ENCODE data around the gene TRAF3IP3. TPM values are rescaled to one million over a fixed set of nuclear protein-coding genes. Genes with fewer than 3 reads are reported as not detected.

Gene TRAF3IP3
- polyA plus RNA-seq, 1 of the 3 experiments (the other 2 are of a cell fraction) = 0.31 TPM

DNA sequence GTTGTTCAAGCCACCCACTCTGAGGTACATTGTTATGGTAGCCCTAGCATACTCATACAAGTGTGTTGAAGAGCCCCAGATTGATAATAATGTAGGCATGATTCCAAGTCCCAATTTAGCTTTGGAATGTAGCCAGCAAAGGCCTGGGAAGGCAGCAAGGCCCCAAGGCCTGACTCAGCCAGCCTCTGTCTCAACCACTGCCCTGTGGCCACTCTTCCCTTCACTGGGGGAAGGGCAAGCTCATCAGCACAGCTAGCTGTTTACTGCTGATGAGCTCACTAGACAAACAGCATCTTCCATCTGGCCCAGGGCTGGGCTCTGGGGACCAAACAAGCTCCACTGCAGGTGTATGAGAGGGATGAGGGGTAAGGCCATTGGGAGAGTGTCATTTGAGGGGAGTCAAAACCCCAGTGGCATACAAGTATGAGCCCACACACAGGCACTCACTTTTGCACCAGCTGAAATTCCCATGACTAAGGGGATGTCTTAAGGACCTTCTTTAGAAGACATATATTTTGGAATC is 52.3 kb downstream of the TRAF3IP3 start (continued):
- TF ChIP-seq, protein P1, sequence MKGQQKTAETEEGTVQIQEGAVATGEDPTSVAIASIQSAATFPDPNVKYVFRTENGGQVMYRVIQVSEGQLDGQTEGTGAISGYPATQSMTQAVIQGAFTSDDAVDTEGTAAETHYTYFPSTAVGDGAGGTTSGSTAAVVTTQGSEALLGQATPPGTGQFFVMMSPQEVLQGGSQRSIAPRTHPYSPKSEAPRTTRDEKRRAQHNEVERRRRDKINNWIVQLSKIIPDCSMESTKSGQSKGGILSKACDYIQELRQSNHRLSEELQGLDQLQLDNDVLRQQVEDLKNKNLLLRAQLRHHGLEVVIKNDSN (IDR thresholded peaks at IDR 0.05; ENCODE audit: borderline replicate concordance, low read depth) = no peak
- TF ChIP-seq MEF2A (IDR thresholded peaks at IDR 0.05; ENCODE audit: borderline replicate concordance, low read depth) (peak; percentile 97), YY1 (IDR thresholded peaks at IDR 0.05; ENCODE audit: low read depth) (no peak), ELF1 (IDR thresholded peaks at IDR 0.05) (no peak), TEAD4 (IDR thresholded peaks at IDR 0.05; ENCODE audit: borderline replicate concordance, insufficient read depth) (peak; percentile 61; the same call in 1 of the 2 replicates), NFIC (IDR thresholded peaks at IDR 0.05; ENCODE audit: borderline replicate concordance) (peak; percentile 99), EZH2phosphoT487 (IDR thresholded peaks at IDR 0.05; ENCODE audit: borderline replicate concordance, low read depth) (no peak), TAF1 (IDR thresholded peaks at IDR 0.05; ENCODE audit: borderline replicate concordance, low read depth, low read length) (peak; percentile 39; the same call in 1 of the 2 replicates), FOXM1 (IDR thresholded peaks at IDR 0.05; ENCODE audit: low read depth) (no peak), JUND (IDR thresholded peaks at IDR 0.05) (peak; percentile 80)
- TF ChIP-seq, protein P2, sequence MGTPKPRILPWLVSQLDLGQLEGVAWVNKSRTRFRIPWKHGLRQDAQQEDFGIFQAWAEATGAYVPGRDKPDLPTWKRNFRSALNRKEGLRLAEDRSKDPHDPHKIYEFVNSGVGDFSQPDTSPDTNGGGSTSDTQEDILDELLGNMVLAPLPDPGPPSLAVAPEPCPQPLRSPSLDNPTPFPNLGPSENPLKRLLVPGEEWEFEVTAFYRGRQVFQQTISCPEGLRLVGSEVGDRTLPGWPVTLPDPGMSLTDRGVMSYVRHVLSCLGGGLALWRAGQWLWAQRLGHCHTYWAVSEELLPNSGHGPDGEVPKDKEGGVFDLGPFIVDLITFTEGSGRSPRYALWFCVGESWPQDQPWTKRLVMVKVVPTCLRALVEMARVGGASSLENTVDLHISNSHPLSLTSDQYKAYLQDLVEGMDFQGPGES (IDR thresholded peaks at IDR 0.05; ENCODE audit: low read depth, low read length) = no peak

DNA sequence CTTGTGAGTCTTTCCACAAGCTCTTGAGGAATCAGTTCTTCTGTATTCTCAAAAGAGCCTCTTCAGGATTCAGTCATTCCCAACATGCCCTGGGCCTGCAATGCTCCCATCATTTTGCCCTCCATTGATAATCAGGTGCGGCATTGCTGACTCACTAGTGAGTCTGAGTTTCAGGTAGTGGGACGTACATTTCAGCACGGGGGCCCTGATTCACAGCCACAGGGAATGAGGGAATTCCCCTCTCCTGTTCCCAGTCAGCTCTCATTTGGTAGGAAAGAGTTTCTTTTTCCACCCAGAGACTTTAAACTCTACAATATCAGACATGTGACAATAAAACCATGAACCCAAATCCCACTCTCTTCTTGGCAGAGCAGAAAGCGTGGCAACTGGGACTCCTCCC is 53.8 kb downstream of the TRAF3IP3 start:
- WGBS (ENCODE audit: low lambda C conversion rate) = 75% methylated on average over 4 of the region's 4 CpGs
- H3K4me3 ChIP-seq (ENCODE audit: low read depth in 2 of 2, low read length in 1 of 2) = no peak overlapping the region
- DNase-seq = no peak
- no peaks in the 10 kb centered on the region for H3K9me2 ChIP-seq
- H3F3A ChIP-seq (replicated peaks; ENCODE audit: insufficient read depth) = peaks cover 10% of the 10 kb centered on the region
- H3K36me3 ChIP-seq (replicated peaks in 1 of 2; ENCODE audit: control insufficient read depth in 1 of 2, insufficient read depth in 2 of 2, low read length in 1 of 2) = no peaks in the 10 kb centered on the region
- H3K27ac ChIP-seq (ENCODE audit: low read depth in 2 of 2, low read length in 1 of 2) = no peak overlapping the region
- no peaks in the 10 kb centered on the region for H4K20me1 ChIP-seq (ENCODE audit: insufficient read depth)
- no peaks in the 10 kb centered on the region for H3K27me3 ChIP-seq (ENCODE audit: insufficient read depth)
- no peak overlapping the region for H2AFZ ChIP-seq (ENCODE audit: low read depth)
- H3K4me2 ChIP-seq = no peak overlapping the region
- H3K9me3 ChIP-seq = no peaks in the 10 kb centered on the region
- H3K9ac ChIP-seq = no peak overlapping the region
- ChIA-PET POLR2A (no interaction called here), CTCF (interaction anchor here (1.0 to 7.5 kb wide), 3 partner anchors 9 to 18 kb away, joined by 3 to 78 read pairs (median 14); partner anchors contain the start of gene UTP25)
- TF ChIP-seq GATA2 (CRISPR knock-in tag; IDR thresholded peaks at IDR 0.05) (no peak), FOXJ3 (CRISPR knock-in tag; IDR thresholded peaks at IDR 0.05) (no peak), CHD2 (IDR thresholded peaks at IDR 0.05; ENCODE audit: low read length, partially characterized antibody) (no peak)
- TF ChIP-seq, protein P2 (IDR thresholded peaks at IDR 0.05; ENCODE audit: low read depth, low read length) = no peak
- TF ChIP-seq, protein P3, sequence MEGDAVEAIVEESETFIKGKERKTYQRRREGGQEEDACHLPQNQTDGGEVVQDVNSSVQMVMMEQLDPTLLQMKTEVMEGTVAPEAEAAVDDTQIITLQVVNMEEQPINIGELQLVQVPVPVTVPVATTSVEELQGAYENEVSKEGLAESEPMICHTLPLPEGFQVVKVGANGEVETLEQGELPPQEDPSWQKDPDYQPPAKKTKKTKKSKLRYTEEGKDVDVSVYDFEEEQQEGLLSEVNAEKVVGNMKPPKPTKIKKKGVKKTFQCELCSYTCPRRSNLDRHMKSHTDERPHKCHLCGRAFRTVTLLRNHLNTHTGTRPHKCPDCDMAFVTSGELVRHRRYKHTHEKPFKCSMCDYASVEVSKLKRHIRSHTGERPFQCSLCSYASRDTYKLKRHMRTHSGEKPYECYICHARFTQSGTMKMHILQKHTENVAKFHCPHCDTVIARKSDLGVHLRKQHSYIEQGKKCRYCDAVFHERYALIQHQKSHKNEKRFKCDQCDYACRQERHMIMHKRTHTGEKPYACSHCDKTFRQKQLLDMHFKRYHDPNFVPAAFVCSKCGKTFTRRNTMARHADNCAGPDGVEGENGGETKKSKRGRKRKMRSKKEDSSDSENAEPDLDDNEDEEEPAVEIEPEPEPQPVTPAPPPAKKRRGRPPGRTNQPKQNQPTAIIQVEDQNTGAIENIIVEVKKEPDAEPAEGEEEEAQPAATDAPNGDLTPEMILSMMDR (IDR thresholded peaks at IDR 0.05) = no peak
- TF ChIP-seq, protein P4, sequence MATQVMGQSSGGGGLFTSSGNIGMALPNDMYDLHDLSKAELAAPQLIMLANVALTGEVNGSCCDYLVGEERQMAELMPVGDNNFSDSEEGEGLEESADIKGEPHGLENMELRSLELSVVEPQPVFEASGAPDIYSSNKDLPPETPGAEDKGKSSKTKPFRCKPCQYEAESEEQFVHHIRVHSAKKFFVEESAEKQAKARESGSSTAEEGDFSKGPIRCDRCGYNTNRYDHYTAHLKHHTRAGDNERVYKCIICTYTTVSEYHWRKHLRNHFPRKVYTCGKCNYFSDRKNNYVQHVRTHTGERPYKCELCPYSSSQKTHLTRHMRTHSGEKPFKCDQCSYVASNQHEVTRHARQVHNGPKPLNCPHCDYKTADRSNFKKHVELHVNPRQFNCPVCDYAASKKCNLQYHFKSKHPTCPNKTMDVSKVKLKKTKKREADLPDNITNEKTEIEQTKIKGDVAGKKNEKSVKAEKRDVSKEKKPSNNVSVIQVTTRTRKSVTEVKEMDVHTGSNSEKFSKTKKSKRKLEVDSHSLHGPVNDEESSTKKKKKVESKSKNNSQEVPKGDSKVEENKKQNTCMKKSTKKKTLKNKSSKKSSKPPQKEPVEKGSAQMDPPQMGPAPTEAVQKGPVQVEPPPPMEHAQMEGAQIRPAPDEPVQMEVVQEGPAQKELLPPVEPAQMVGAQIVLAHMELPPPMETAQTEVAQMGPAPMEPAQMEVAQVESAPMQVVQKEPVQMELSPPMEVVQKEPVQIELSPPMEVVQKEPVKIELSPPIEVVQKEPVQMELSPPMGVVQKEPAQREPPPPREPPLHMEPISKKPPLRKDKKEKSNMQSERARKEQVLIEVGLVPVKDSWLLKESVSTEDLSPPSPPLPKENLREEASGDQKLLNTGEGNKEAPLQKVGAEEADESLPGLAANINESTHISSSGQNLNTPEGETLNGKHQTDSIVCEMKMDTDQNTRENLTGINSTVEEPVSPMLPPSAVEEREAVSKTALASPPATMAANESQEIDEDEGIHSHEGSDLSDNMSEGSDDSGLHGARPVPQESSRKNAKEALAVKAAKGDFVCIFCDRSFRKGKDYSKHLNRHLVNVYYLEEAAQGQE (IDR thresholded peaks at IDR 0.05; ENCODE audit: low read depth, low read length) = no peak
- TF ChIP-seq, protein P1 (IDR thresholded peaks at IDR 0.05; ENCODE audit: borderline replicate concordance, low read depth) = no peak
- TF ChIP-seq, protein P5, sequence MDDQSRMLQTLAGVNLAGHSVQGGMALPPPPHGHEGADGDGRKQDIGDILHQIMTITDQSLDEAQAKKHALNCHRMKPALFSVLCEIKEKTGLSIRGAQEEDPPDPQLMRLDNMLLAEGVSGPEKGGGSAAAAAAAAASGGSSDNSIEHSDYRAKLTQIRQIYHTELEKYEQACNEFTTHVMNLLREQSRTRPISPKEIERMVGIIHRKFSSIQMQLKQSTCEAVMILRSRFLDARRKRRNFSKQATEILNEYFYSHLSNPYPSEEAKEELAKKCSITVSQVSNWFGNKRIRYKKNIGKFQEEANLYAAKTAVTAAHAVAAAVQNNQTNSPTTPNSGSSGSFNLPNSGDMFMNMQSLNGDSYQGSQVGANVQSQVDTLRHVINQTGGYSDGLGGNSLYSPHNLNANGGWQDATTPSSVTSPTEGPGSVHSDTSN (IDR thresholded peaks at IDR 0.05) = no peak
- no peaks in the 10 kb centered on the region for H3K79me2 ChIP-seq (ENCODE audit: insufficient read depth)
- H3K4me1 ChIP-seq (ENCODE audit: control insufficient read depth in 1 of 2, insufficient read depth in 2 of 2, low read depth in 1 of 2, low read length in 1 of 2) = peaks cover 12 to 23% of the 10 kb centered on the region in 2 experiments

All from SK-N-SH (cell line).